ENCODE results near the gene FBXL14. TPM values are rescaled to one million over a fixed set of nuclear protein-coding genes. Genes with fewer than 3 reads are reported as not detected.

Gene FBXL14
- total and polyA plus RNA-seq, 2 of the 13 experiments (the other 11 are each of a cell fraction or from before 2014, with no cell fraction given) = 7.0 to 7.4 TPM

GRCh38 chr12:1605129-1606020 lies 11.0 kb upstream of the FBXL14 start (continued):
- no peak for TF ChIP-seq CBX5 (CRISPR knock-in tag; IDR thresholded peaks at IDR 0.05; ENCODE audit: borderline replicate concordance)
- peak; percentile 64; the same call in 1 of the 2 replicates for TF ChIP-seq ARID2 (CRISPR knock-in tag; IDR thresholded peaks at IDR 0.05; ENCODE audit: borderline replicate concordance)
- no peak for TF ChIP-seq ZNF704 (CRISPR knock-in tag; IDR thresholded peaks at IDR 0.05; ENCODE audit: borderline replicate concordance)
- TF ChIP-seq ZNF292 (CRISPR knock-in tag; IDR thresholded peaks at IDR 0.05; ENCODE audit: borderline replicate concordance, low read depth) = no peak
- TF ChIP-seq JUN (CRISPR knock-in tag; IDR thresholded peaks at IDR 0.05) = no peak
- TF ChIP-seq SALL1 (CRISPR knock-in tag; IDR thresholded peaks at IDR 0.05) = 0 out of 2 replicates have a peak, but pooled peaks have one; percentile 28
- no peak for TF ChIP-seq GATAD1 (CRISPR knock-in tag; IDR thresholded peaks at IDR 0.05)
- 0 out of 2 replicates have a peak, but pooled peaks have one; percentile 34 for TF ChIP-seq TSC22D2 (CRISPR knock-in tag; IDR thresholded peaks at IDR 0.05; ENCODE audit: borderline replicate concordance)
- no peak for TF ChIP-seq ZBTB40 (IDR thresholded peaks at IDR 0.05)
- TF ChIP-seq ZBTB40 (CRISPR knock-in tag; IDR thresholded peaks at IDR 0.05) = no peak
- TF ChIP-seq ZMYM3 (CRISPR knock-in tag; IDR thresholded peaks at IDR 0.05) = no peak
- peak; percentile 51; the same call in 1 of the 2 replicates for TF ChIP-seq TFAP4 (IDR thresholded peaks at IDR 0.05; ENCODE audit: borderline replicate concordance, low read depth)
- no peak for TF ChIP-seq ZNF260 (CRISPR knock-in tag; IDR thresholded peaks at IDR 0.05; ENCODE audit: borderline replicate concordance, low read depth)
- TF ChIP-seq ZNF770 (CRISPR knock-in tag; IDR thresholded peaks at IDR 0.05) = 0 out of 2 replicates have a peak, but pooled peaks have one; percentile 15

Measured in HepG2 (cell line).